Ovary (tissue), 3 donors: ENCODE results near the gene WDFY4.

ENCODE experiments used
- CTCF ChIP-seq, 3 donors: fragments of 450-650 bp in 2 of 3; fragments of 200-600 bp in 1 of 3; IDR thresholded peaks; one replicate each; pipeline versions ENCODE4 v1.5.1 to v1.8.0; 2016 to 2022; ENCODE audit warnings: antibody characterized with exemption in 3 of 3, mild to moderate bottlenecking in 1 of 3
- EP300 ChIP-seq: sonication (generic); formaldehyde crosslinking; IDR thresholded peaks from one replicate; pipeline ENCODE4 v1.6.1; 2017; ENCODE audit warnings: antibody characterized with exemption
- POLR2A ChIP-seq: fragments of 450-650 bp; IDR thresholded peaks from one replicate; pipeline ENCODE4 v1.6.1; 2017; ENCODE audit warnings: antibody characterized with exemption, mild to moderate bottlenecking, moderate library complexity
- donor health status: DM: no; HTN: no; CAD: no.

GRCh38 chr10:48996329-48996728 lies 311.7 kb downstream of the WDFY4 start:
- TF ChIP-seq POLR2A (no peak), CTCF (IDR thresholded peaks at IDR 0.05) (no peak), EP300 (no peak)
